Stimulated activated CD4-positive, alpha-beta T cell treated with anti-CD3 and anti-CD28 coated beads, Interleukin-4, amount 100 ng/mL, for 48 hours (primary cell): Measurements from ENCODE around the gene WDR45.

Source experiments
- DNase-seq, 2 donors: peaks; one replicate each; pipeline ENCODE4 v3.0.0-alpha.2; 2020; ENCODE audit warnings: low read depth in 2 of 2

WDR45 gene

GRCh38 chrX:49073601-49074575, 5.8 kb downstream of the WDR45 start, which contains the start of gene PRAF2:
Gene PRAF2 (minus strand): TSS chrX:49074002. CDS start chrX:49073987, 15 bp downstream.
- DNase-seq, result peak; percentile 78 to 85

- DNase-seq, result no peak
Measured at GRCh38 chrX:49072712-49073095, 7.0 kb downstream of the WDR45 start.

GRCh38 chrX:49071877-49072711, 7.6 kb downstream of the WDR45 start:
- DNase-seq, result no peak

GRCh38 chrX:49070988-49071387, 8.7 kb downstream of the WDR45 start:
- DNase-seq, result no peak

GRCh38 chrX:49069038-49069437, 10.6 kb downstream of the WDR45 start:
- no peak for DNase-seq

GRCh38 chrX:49067285-49068120, 12.2 kb downstream of the WDR45 start:
- no peak for DNase-seq

- no peak for DNase-seq
Measured at GRCh38 chrX:49066690-49067089, 13.0 kb downstream of the WDR45 start.

GRCh38 chrX:49066278-49066677, 13.4 kb downstream of the WDR45 start:
- DNase-seq, result no peak

- no peak for DNase-seq
Measured at GRCh38 chrX:49064735-49065134, 15.0 kb downstream of the WDR45 start.

- no peak for DNase-seq
Measured at GRCh38 chrX:49064303-49064702, 15.4 kb downstream of the WDR45 start.

- no peak for DNase-seq
Measured at GRCh38 chrX:49063715-49064114, 16.0 kb downstream of the WDR45 start.

GRCh38 chrX:49061916-49062315, 17.8 kb downstream of the WDR45 start:
- DNase-seq, result no peak

GRCh38 chrX:49061490-49061889, 18.2 kb downstream of the WDR45 start:
- DNase-seq, result no peak

GRCh38 chrX:49060914-49061313, 18.8 kb downstream of the WDR45 start:
- DNase-seq, result no peak

- no peak for DNase-seq
Measured at GRCh38 chrX:49059681-49060085, 20.0 kb downstream of the WDR45 start.

- DNase-seq, result no peak
Measured at GRCh38 chrX:49059201-49059600, 20.5 kb downstream of the WDR45 start.

GRCh38 chrX:49058794-49059193, 20.9 kb downstream of the WDR45 start, which contains the start of gene CCDC120:
Gene CCDC120 (plus strand): TSS chrX:49058999. CDS start chrX:49062042, 3,043 bp downstream.
- no peak for DNase-seq

GRCh38 chrX:49054073-49054762, 25.5 kb downstream of the WDR45 start:
- DNase-seq, result no peak

GRCh38 chrX:49053223-49054072, 26.2 kb downstream of the WDR45 start:
- peak; percentile 44 to 55 for DNase-seq

- DNase-seq, result no peak
Measured at GRCh38 chrX:49043987-49044281, 35.8 kb downstream of the WDR45 start.
